Measurements from ENCODE around the gene ZDHHC12. TPM values are rescaled to one million over a fixed set of nuclear protein-coding genes. Genes with fewer than 3 reads are reported as not detected.

The ZDHHC12 gene
- total and polyA plus RNA-seq, 10 of the 15 experiments (the other 5 are each of a cell fraction or from before 2014, with no cell fraction given) = 0.95 to 146 (median 49.9) TPM

- TF ChIP-seq E2F8 (IDR thresholded peaks at IDR 0.05; ENCODE audit: low read depth, partially characterized antibody) = no peak
- no peak for TF ChIP-seq BMI1 (IDR thresholded peaks at IDR 0.05; ENCODE audit: borderline replicate concordance)
- no peak for TF ChIP-seq RAD51 (IDR thresholded peaks at IDR 0.05)
Observed at GRCh38 chr9:128750926-128751595, 27.1 kb upstream of the ZDHHC12 start (continued).

- no peak overlapping the region for H3K4me2 ChIP-seq (ENCODE audit: control insufficient read depth, insufficient read depth)
- SMC1A ChIA-PET (ENCODE audit: uncharacterized antibody, unreplicated experiment) = no interaction called here
- no peak overlapping the region for H3K9ac ChIP-seq (ENCODE audit: control insufficient read depth, insufficient read depth, low read length)
- CTCF ChIA-PET = interaction anchor here (0.7 kb wide), 1 partner anchor 492 kb away, joined by 3 read pairs; no protein-coding TSS in a partner anchor
- intact Hi-C loops (cut with micrococcal nuclease; ENCODE audit: unreplicated experiment) (no loop called here), in situ Hi-C loops (cut with MboI) (no loop called here)
- BruUV-seq (replicated peaks) = no TSS peak
- H3K4me3 ChIP-seq = no peak overlapping the region
- no peak for FAIRE-seq
- RAD21 ChIA-PET (ENCODE audit: unreplicated experiment) = no interaction called here
- no peaks in the 10 kb centered on the region for H3K36me3 ChIP-seq (ENCODE audit: control insufficient read depth in 2 of 2, insufficient read depth in 2 of 2, low read length in 1 of 2)
- H3K9me3 ChIP-seq (replicated peaks; ENCODE audit: control insufficient read depth, insufficient read depth, low read length) = no peaks in the 10 kb centered on the region
- H3K4me1 ChIP-seq (ENCODE audit: control insufficient read depth, insufficient read depth, low read length) = no peaks in the 10 kb centered on the region
- ATAC-seq = no peak
- H3K79me2 ChIP-seq (ENCODE audit: control insufficient read depth, insufficient read depth, low read length) = no peaks in the 10 kb centered on the region
- no peak overlapping the region for H2AFZ ChIP-seq (ENCODE audit: control insufficient read depth, low read depth, low read length)
- no peak overlapping the region for H3K27ac ChIP-seq (ENCODE audit: control insufficient read depth, insufficient read depth)
- WGBS (ENCODE audit: insufficient coverage, insufficient replicate concordance, low lambda C conversion rate, missing lambda C conversion rate) = 100% methylated on average over 1 of the region's 1 CpG
- H4K20me1 ChIP-seq (ENCODE audit: control insufficient read depth, insufficient read depth) = no peaks in the 10 kb centered on the region
- POLR2A ChIA-PET = no interaction called here
- H3K27me3 ChIP-seq (replicated peaks in 1 of 2; ENCODE audit: control insufficient read depth in 2 of 2, insufficient read depth in 2 of 2, low read length in 1 of 2) = no peaks in the 10 kb centered on the region
- no peak for DNase-seq (ENCODE audit: low read depth, low spot score)
- TF ChIP-seq RCOR1 (conservative IDR thresholded peaks at IDR 0.05; ENCODE audit: low read depth, low read length) = no peak
- no peak for TF ChIP-seq SIX5 (IDR thresholded peaks at IDR 0.05; ENCODE audit: low read depth, low read length, severe bottlenecking)
- TF ChIP-seq SMARCA5 (IDR thresholded peaks at IDR 0.05) = no peak
- TF ChIP-seq IKZF1 (conservative IDR thresholded peaks at IDR 0.05) = no peak
- no peak for TF ChIP-seq FOS (IDR thresholded peaks at IDR 0.05; ENCODE audit: borderline replicate concordance, extremely low read depth, insufficient read length)
- no peak for TF ChIP-seq HDAC6 (IDR thresholded peaks at IDR 0.05; ENCODE audit: unreplicated experiment)
- TF ChIP-seq POLR2AphosphoS2 (IDR thresholded peaks at IDR 0.05; ENCODE audit: low read depth, low read length) = no peak
- TF ChIP-seq SIN3A (IDR thresholded peaks at IDR 0.05; ENCODE audit: low read depth, low read length) = no peak
- TF ChIP-seq, protein P1, sequence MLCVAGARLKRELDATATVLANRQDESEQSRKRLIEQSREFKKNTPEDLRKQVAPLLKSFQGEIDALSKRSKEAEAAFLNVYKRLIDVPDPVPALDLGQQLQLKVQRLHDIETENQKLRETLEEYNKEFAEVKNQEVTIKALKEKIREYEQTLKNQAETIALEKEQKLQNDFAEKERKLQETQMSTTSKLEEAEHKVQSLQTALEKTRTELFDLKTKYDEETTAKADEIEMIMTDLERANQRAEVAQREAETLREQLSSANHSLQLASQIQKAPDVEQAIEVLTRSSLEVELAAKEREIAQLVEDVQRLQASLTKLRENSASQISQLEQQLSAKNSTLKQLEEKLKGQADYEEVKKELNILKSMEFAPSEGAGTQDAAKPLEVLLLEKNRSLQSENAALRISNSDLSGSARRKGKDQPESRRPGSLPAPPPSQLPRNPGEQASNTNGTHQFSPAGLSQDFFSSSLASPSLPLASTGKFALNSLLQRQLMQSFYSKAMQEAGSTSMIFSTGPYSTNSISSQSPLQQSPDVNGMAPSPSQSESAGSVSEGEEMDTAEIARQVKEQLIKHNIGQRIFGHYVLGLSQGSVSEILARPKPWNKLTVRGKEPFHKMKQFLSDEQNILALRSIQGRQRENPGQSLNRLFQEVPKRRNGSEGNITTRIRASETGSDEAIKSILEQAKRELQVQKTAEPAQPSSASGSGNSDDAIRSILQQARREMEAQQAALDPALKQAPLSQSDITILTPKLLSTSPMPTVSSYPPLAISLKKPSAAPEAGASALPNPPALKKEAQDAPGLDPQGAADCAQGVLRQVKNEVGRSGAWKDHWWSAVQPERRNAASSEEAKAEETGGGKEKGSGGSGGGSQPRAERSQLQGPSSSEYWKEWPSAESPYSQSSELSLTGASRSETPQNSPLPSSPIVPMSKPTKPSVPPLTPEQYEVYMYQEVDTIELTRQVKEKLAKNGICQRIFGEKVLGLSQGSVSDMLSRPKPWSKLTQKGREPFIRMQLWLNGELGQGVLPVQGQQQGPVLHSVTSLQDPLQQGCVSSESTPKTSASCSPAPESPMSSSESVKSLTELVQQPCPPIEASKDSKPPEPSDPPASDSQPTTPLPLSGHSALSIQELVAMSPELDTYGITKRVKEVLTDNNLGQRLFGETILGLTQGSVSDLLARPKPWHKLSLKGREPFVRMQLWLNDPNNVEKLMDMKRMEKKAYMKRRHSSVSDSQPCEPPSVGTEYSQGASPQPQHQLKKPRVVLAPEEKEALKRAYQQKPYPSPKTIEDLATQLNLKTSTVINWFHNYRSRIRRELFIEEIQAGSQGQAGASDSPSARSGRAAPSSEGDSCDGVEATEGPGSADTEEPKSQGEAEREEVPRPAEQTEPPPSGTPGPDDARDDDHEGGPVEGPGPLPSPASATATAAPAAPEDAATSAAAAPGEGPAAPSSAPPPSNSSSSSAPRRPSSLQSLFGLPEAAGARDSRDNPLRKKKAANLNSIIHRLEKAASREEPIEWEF (IDR thresholded peaks at IDR 0.05; ENCODE audit: insufficient replicate concordance, low read depth, low read length) = no peak
- TF ChIP-seq, protein P2, sequence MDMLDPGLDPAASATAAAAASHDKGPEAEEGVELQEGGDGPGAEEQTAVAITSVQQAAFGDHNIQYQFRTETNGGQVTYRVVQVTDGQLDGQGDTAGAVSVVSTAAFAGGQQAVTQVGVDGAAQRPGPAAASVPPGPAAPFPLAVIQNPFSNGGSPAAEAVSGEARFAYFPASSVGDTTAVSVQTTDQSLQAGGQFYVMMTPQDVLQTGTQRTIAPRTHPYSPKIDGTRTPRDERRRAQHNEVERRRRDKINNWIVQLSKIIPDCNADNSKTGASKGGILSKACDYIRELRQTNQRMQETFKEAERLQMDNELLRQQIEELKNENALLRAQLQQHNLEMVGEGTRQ (IDR thresholded peaks at IDR 0.05; ENCODE audit: borderline replicate concordance, low read depth, low read length) = no peak
- TF ChIP-seq SMC3 (IDR thresholded peaks at IDR 0.05; ENCODE audit: borderline replicate concordance, low read length) = no peak
- no peak for TF ChIP-seq NBN (IDR thresholded peaks at IDR 0.05)
Observed at GRCh38 chr9:128747241-128747640, 23.3 kb upstream of the ZDHHC12 start.
